ENCODE data around the gene GRHPR.

Gene GRHPR

GRCh38 chr9:37442556-37442955, 20.1 kb downstream of the GRHPR start:
- DNase-seq (ENCODE audit: low read depth), result no peak
- TF ChIP-seq, protein P1, sequence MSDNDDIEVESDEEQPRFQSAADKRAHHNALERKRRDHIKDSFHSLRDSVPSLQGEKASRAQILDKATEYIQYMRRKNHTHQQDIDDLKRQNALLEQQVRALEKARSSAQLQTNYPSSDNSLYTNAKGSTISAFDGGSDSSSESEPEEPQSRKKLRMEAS (IDR thresholded peaks at IDR 0.05; ENCODE audit: low read depth, low read length), result no peak
- TF ChIP-seq, protein P2, sequence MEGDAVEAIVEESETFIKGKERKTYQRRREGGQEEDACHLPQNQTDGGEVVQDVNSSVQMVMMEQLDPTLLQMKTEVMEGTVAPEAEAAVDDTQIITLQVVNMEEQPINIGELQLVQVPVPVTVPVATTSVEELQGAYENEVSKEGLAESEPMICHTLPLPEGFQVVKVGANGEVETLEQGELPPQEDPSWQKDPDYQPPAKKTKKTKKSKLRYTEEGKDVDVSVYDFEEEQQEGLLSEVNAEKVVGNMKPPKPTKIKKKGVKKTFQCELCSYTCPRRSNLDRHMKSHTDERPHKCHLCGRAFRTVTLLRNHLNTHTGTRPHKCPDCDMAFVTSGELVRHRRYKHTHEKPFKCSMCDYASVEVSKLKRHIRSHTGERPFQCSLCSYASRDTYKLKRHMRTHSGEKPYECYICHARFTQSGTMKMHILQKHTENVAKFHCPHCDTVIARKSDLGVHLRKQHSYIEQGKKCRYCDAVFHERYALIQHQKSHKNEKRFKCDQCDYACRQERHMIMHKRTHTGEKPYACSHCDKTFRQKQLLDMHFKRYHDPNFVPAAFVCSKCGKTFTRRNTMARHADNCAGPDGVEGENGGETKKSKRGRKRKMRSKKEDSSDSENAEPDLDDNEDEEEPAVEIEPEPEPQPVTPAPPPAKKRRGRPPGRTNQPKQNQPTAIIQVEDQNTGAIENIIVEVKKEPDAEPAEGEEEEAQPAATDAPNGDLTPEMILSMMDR (IDR thresholded peaks at IDR 0.05; ENCODE audit: low read depth, low read length), result no peak
- TF ChIP-seq POLR2A (IDR thresholded peaks at IDR 0.05; ENCODE audit: extremely low read depth, insufficient read length) (no peak), MYC (IDR thresholded peaks at IDR 0.05; ENCODE audit: low read depth, low read length) (no peak)
- H3K4me3 ChIP-seq (ENCODE audit: low read depth, low read length), result no peak overlapping the region

- DNase-seq (ENCODE audit: low read depth), result no peak
- no peak overlapping the region for H3K4me3 ChIP-seq (ENCODE audit: low read depth, low read length)
- TF ChIP-seq, protein P1 (IDR thresholded peaks at IDR 0.05; ENCODE audit: low read depth, low read length), result no peak
- TF ChIP-seq, protein P2 (IDR thresholded peaks at IDR 0.05; ENCODE audit: low read depth, low read length), result no peak
- TF ChIP-seq MYC (IDR thresholded peaks at IDR 0.05; ENCODE audit: low read depth, low read length) (no peak), POLR2A (IDR thresholded peaks at IDR 0.05; ENCODE audit: extremely low read depth, insufficient read length) (no peak)
These were observed 21.1 kb downstream of the GRHPR start for GRCh38 chr9:37443566-37443965.

DNA sequence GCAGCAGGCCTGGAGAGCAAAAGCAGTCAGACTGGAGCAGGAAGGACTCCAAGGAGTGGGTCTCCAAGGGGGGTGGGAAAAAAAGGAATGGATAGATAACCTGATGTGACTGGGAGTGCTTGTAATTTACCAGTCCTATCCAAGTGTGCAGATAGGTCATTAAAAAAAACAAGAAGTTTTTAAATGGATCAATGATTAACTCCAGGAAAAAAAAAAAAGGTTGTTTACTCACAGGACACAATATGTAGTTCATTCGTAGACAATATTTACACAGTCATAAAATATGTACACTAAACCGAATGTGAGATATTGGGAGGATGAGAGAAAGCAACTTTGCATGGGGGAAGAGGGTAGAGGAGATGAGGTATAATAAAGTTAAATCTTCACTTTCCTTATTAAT, 22.4 kb downstream of the GRHPR start:
- TF ChIP-seq, protein P1 (IDR thresholded peaks at IDR 0.05; ENCODE audit: low read depth, low read length), result no peak
- TF ChIP-seq, protein P2 (IDR thresholded peaks at IDR 0.05; ENCODE audit: low read depth, low read length), result no peak
- no peak for TF ChIP-seq MYC (IDR thresholded peaks at IDR 0.05; ENCODE audit: low read depth, low read length)
- no peak for TF ChIP-seq POLR2A (IDR thresholded peaks at IDR 0.05; ENCODE audit: extremely low read depth, insufficient read length)
- no peak overlapping the region for H3K4me3 ChIP-seq (ENCODE audit: low read depth, low read length)
- DNase-seq (ENCODE audit: low read depth), result no peak

DNA sequence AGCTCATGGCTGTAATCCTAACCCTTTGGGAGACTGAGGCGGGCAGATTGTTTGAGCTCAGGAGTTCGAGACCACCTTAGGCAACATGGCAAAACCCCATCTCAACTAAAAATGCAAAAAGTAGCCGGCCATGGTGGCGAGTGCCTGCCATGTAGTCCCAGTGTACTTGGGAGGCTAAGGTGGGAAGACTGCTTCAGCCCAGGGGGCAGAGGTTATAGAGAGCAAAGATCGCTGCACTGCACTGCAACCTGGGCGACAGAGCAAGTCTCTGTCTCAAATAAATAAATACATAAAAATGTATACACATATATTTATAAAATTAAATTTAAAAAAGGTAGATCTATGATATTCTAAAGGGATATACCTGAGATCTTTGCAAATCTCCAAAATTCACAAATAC, 23.3 kb downstream of the GRHPR start:
- no peak for DNase-seq (ENCODE audit: low read depth)
- H3K4me3 ChIP-seq (ENCODE audit: low read depth, low read length), result no peak overlapping the region
- no peak for TF ChIP-seq POLR2A (IDR thresholded peaks at IDR 0.05; ENCODE audit: extremely low read depth, insufficient read length)
- no peak for TF ChIP-seq MYC (IDR thresholded peaks at IDR 0.05; ENCODE audit: low read depth, low read length)
- TF ChIP-seq, protein P1 (IDR thresholded peaks at IDR 0.05; ENCODE audit: low read depth, low read length), result no peak
- TF ChIP-seq, protein P2 (IDR thresholded peaks at IDR 0.05; ENCODE audit: low read depth, low read length), result no peak

DNA sequence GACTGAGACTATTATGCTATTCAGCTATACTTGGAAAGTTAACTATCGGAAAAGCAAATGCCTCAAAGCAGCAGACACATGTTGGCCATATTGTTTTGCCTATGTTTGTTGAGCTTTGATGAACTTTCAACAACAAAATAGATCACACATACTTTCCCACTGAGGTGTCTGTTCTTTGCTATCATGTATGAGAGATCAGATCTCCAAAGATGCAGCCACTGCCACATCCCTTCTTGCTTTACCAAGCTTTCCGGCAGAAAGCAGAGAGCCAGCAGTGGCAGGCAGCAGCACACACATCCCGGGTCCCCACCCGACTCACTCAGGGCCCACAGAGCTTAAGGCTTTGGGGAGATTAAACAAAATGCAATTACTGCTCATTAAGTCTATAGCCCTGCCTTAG, 23.9 kb downstream of the GRHPR start:
- no peak overlapping the region for H3K4me3 ChIP-seq (ENCODE audit: low read depth, low read length)
- TF ChIP-seq, protein P1 (IDR thresholded peaks at IDR 0.05; ENCODE audit: low read depth, low read length), result no peak
- TF ChIP-seq, protein P2 (IDR thresholded peaks at IDR 0.05; ENCODE audit: low read depth, low read length), result no peak
- TF ChIP-seq MYC (IDR thresholded peaks at IDR 0.05; ENCODE audit: low read depth, low read length) (no peak), POLR2A (IDR thresholded peaks at IDR 0.05; ENCODE audit: extremely low read depth, insufficient read length) (no peak)
- no peak for DNase-seq (ENCODE audit: low read depth)

GRCh38 chr9:37447111-37447510, 24.6 kb downstream of the GRHPR start:
- H3K4me3 ChIP-seq (ENCODE audit: low read depth, low read length), result no peak overlapping the region
- DNase-seq (ENCODE audit: low read depth), result no peak
- TF ChIP-seq, protein P2 (IDR thresholded peaks at IDR 0.05; ENCODE audit: low read depth, low read length), result no peak
- TF ChIP-seq POLR2A (IDR thresholded peaks at IDR 0.05; ENCODE audit: extremely low read depth, insufficient read length), result no peak
- no peak for TF ChIP-seq MYC (IDR thresholded peaks at IDR 0.05; ENCODE audit: low read depth, low read length)
- TF ChIP-seq, protein P1 (IDR thresholded peaks at IDR 0.05; ENCODE audit: low read depth, low read length), result no peak
